Breast epithelium (tissue), 3 donors: ENCODE data around the gene CCDC77.

Experiments
- CTCF ChIP-seq, 3 donors: fragments of 450-650 bp; IDR thresholded peaks; one replicate each; pipeline ENCODE4 v1.5.1; 2016 to 2017; ENCODE audit warnings: antibody characterized with exemption in 3 of 3, mild to moderate bottlenecking in 3 of 3, moderate library complexity in 3 of 3
- POLR2A ChIP-seq: fragments of 450-650 bp; IDR thresholded peaks from one replicate; pipeline ENCODE4 v1.6.1; 2016; ENCODE audit warnings: antibody characterized with exemption, mild to moderate bottlenecking, moderate library complexity
- POLR2AphosphoS5 ChIP-seq, 3 donors: sonication (generic); formaldehyde crosslinking; IDR thresholded peaks; one replicate each; pipeline ENCODE4 v1.6.1; 2017; ENCODE audit warnings: antibody characterized with exemption in 3 of 3

DNA sequence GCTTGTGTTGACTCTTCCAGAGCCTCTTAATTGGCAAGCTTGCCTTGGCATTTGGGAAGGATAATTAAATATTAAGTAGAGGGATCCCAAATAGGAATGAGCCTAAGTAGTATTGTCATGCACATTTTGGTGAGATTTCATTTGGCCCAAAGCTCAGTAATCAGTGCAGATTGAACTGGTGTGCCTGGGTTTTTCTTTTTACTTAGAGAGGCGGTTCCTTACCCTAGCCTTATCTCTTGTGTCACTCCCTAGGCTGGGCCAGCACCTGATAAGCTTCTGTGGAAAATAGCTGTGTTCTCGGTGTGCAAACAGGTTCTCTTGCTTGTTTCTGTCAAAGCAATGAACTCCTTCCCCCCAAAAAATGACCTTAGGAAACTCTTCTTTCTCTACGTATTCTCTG, 49.0 kb downstream of the CCDC77 start:
- TF ChIP-seq POLR2AphosphoS5 (IDR thresholded peaks at IDR 0.05) (no peak), CTCF (IDR thresholded peaks at IDR 0.05) (no peak), POLR2A (no peak)
